Vagina (tissue), 2 donors: ENCODE measurements around the gene METTL26. TPM values are rescaled to one million over a fixed set of nuclear protein-coding genes. Genes with fewer than 3 reads are reported as not detected.

Experiments
- DNase-seq, 2 donors: peaks; one replicate each; pipeline ENCODE4 v3.0.0-alpha.2; 2017; ENCODE audit errors: extremely low spot score in 2 of 2
- H3K27ac ChIP-seq: fragments of 200-600 bp; sonication (generic); one replicate; pipeline ENCODE4 v1.5.1; 2019
- H3K27me3 ChIP-seq: fragments of 200-600 bp; sonication (generic); one replicate; pipeline ENCODE4 v1.5.1; 2019
- H3K36me3 ChIP-seq, 2 donors: fragments of 200-600 bp; sonication (generic); one replicate each; pipeline ENCODE4 v1.5.1; 2017 to 2019
- H3K4me1 ChIP-seq: fragments of 200-600 bp; sonication (generic); one replicate; pipeline ENCODE4 v1.5.1; 2019
- H3K4me3 ChIP-seq, 2 donors: fragments of 200-600 bp; sonication (generic); 1 replicate in 1 of 2; 2 replicates in 1 of 2; pipeline ENCODE4 v1.5.1; 2016 to 2019
- H3K9me3 ChIP-seq: fragments of 200-600 bp; sonication (generic); one replicate; pipeline ENCODE4 v1.5.1; 2019
- CTCF ChIP-seq, 3 experiments: fragments of 450-650 bp in 2 of 3; fragments of 200-600 bp in 1 of 3; sonication (generic) in 1 of 3; IDR thresholded peaks; one replicate each; pipeline ENCODE4 v1.5.1; 2017 to 2019; ENCODE audit warnings: antibody characterized with exemption in 3 of 3, mild to moderate bottlenecking in 2 of 3, moderate library complexity in 2 of 3
- POLR2A ChIP-seq, 2 donors: fragments of 450-650 bp; IDR thresholded peaks; one replicate each; pipeline ENCODE4 v1.6.1; 2017; ENCODE audit warnings: antibody characterized with exemption in 2 of 2, mild to moderate bottlenecking in 2 of 2, moderate library complexity in 2 of 2
- POLR2AphosphoS5 ChIP-seq, 2 donors: sonication (generic); formaldehyde crosslinking; IDR thresholded peaks; one replicate each; pipeline ENCODE4 v1.9.0; 2017; ENCODE audit warnings: antibody characterized with exemption in 2 of 2, mild to moderate bottlenecking in 2 of 2, low read depth in 1 of 2; ENCODE audit not compliant: insufficient read depth in 1 of 2
- intact Hi-C: fragments of 100-400 bp; cut with DNase I; formaldehyde crosslinking; loops from one replicate; pipeline ENCODE4 v1.15.1; 2023
- total RNA-seq: library from RNA; depleted of rRNA; stranded (reverse); fragments of >200 nt; gene quantifications from one replicate; pipeline ENCODE4 v1.2.3, GENCODE V29; 2016

The METTL26 gene
- total RNA-seq, 1 donor from 2014 or later: 187 TPM

GRCh38 chr16:632486-633335 is 3.4 kb downstream of the METTL26 start:
- intact Hi-C loops: no loop called here
- peaks cover 45% of the 10 kb centered on the region for H3K4me1 ChIP-seq

GRCh38 chr16:631808-632358 is 4.2 kb downstream of the METTL26 start:
- DNase-seq: no peak
- Histone ChIP-seq H3K27me3 (no peaks in the 10 kb centered on the region), H3K27ac (no peak overlapping the region), H3K36me3 (no peaks in the 10 kb centered on the region), H3K4me1 (peaks cover 46% of the 10 kb centered on the region), H3K9me3 (no peaks in the 10 kb centered on the region), H3K4me3 (no peak overlapping the region)
- TF ChIP-seq CTCF (IDR thresholded peaks at IDR 0.05) (no peak), POLR2AphosphoS5 (IDR thresholded peaks at IDR 0.05; ENCODE audit: insufficient read depth in 1 of 2, low read depth in 1 of 2) (no peak), POLR2A (IDR thresholded peaks at IDR 0.05) (no peak)
- intact Hi-C loops: no loop called here

More at GRCh38 chr16:632486-633335, 3.4 kb downstream of the METTL26 start:
- no peak for TF ChIP-seq CTCF (IDR thresholded peaks at IDR 0.05)
- no peak for TF ChIP-seq POLR2AphosphoS5 (IDR thresholded peaks at IDR 0.05; ENCODE audit: insufficient read depth in 1 of 2, low read depth in 1 of 2)
- TF ChIP-seq POLR2A (IDR thresholded peaks at IDR 0.05): no peak
- Histone ChIP-seq H3K36me3 (no peaks in the 10 kb centered on the region), H3K4me3 (no peak overlapping the region), H3K9me3 (no peaks in the 10 kb centered on the region), H3K27ac (no peak overlapping the region), H3K27me3 (no peaks in the 10 kb centered on the region)
- no peak for DNase-seq

GRCh38 chr16:630815-631405 is 5.2 kb downstream of the METTL26 start, which contains the start of gene WFIKKN1:
Gene WFIKKN1, plus strand, starts transcription at chr16:630985. Its CDS starts 269 bp downstream, at chr16:631254.
- Histone ChIP-seq H3K4me3 (no peak within 1 kb of the TSS), H3K36me3 (no peaks in the 10 kb centered on the region), H3K27ac (peak within 1 kb of the TSS; percentile 39), H3K4me1 (peaks cover 55% of the 10 kb centered on the region), H3K27me3 (no peaks in the 10 kb centered on the region), H3K9me3 (no peaks in the 10 kb centered on the region)
- DNase-seq: no peak
- intact Hi-C loops: no loop called here
- TF ChIP-seq CTCF (IDR thresholded peaks at IDR 0.05) (no peak), POLR2AphosphoS5 (IDR thresholded peaks at IDR 0.05; ENCODE audit: insufficient read depth in 1 of 2, low read depth in 1 of 2) (no peak), POLR2A (IDR thresholded peaks at IDR 0.05) (no peak)

GRCh38 chr16:630249-630814 is 5.8 kb downstream of the METTL26 start:
- Histone ChIP-seq H3K27me3 (no peaks in the 10 kb centered on the region), H3K36me3 (no peaks in the 10 kb centered on the region), H3K4me1 (peaks cover 50% of the 10 kb centered on the region), H3K4me3 (no peak overlapping the region), H3K27ac (no peak overlapping the region), H3K9me3 (no peaks in the 10 kb centered on the region)
- no peak for DNase-seq
- intact Hi-C loops: no loop called here
- TF ChIP-seq CTCF (IDR thresholded peaks at IDR 0.05) (no peak), POLR2A (IDR thresholded peaks at IDR 0.05) (no peak), POLR2AphosphoS5 (IDR thresholded peaks at IDR 0.05; ENCODE audit: insufficient read depth in 1 of 2, low read depth in 1 of 2) (no peak)
